NCI-H2081 (cell line): ENCODE data around the gene NKX1-2.
A peak's percentile ranks its signal among the peaks of the same experiment; 100 is the strongest.

Experiments
- DNase-seq, 2 experiments: peaks; one replicate each; lab custom pipeline; 2025; lab: John Stamatoyannopoulos, UW

The NKX1-2 gene

DNA sequence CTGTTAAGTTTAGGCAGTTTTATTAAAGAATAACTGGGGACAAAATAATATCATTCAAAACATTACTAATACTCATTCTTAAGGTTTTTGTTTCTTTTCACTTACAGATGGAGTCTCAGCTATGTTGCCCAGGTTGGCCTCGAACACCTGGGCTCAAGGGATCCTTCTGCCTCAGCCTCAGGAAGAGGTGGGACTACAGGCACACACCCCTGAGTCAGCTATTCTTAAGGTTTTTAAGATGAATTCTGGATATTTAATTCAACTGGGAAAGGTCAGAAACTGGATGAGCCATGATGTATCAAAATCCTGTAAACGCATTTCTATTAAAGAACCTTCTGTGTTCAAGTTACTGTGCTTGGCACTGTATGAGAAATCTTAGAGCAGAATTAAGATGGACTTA, 34.6 kb downstream of the NKX1-2 start:
- DNase-seq = no peak

DNA sequence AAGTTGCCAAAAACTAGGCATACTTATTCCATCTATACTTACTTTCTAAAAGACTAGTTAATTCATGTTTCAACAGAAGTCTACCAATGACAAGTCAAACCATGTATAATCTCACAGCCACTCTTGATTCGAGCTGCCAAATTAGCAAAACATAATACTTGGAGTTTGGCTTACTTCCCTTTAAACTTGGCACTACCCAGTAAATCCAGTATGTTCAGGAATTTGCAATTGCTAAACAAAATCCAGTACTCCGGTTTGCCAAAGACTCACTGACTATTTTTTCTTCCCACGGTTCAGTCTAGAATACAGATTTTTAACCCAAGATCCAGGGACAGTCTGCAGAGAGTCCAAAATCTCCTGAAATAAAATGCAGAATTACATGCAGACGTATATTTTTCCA, 35.8 kb downstream of the NKX1-2 start:
- DNase-seq = no peak

DNA sequence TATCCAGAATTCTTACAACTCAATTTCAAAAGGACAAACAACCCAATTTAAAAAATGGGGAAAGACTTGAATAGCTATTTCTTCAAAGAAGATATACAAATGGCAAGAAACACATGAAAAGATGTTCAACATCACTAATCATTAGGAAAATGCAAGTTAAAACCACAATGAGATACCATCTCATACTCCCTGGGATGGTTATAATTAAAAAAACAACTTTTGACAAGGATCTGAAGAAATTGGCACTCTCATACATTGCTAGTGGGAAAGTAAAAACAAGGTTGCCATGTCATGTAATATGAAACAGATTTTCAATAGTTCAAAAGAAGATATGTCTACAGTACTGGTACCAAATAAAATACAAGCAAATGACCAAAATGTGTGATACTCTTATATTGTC, 40.1 kb downstream of the NKX1-2 start:
- no peak for DNase-seq

DNA sequence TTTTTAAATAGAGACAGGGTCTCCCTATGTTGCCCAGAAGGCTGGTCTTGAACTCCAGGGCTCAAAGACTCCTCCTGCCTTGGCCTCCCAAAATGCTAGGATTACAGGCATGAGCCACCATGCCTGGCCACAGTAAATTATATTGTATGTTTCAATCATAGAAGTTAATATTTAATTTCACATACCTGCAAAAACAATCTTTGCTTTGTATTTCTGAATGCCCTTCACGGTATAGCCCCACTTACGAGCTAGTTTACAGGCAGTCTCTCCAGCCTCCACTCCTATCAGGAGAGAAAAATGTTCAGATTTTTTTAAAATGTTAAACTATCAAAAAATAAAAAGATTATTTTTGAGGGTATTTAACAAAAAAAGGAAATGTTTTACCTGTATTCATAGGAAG, 41.5 kb downstream of the NKX1-2 start:
- DNase-seq = no peak

DNA sequence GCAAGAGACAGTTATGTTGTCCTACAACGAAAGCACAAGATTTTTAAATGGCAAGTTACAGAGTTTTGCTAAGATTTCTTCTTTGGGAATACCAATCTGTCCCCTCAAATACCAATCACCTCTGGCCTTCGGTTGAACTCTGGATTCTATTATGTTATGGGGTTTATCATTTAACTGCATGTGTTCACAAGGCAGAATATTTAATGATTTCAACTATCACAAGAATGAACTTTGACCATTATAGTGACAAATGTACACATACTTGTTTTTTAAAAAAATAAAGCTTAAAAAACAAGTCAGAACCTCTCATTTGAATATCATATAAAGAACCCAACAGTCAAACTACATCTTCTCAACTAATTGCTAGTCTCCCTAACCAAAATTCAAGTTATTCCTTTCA, 42.4 kb downstream of the NKX1-2 start:
- no peak for DNase-seq

DNA sequence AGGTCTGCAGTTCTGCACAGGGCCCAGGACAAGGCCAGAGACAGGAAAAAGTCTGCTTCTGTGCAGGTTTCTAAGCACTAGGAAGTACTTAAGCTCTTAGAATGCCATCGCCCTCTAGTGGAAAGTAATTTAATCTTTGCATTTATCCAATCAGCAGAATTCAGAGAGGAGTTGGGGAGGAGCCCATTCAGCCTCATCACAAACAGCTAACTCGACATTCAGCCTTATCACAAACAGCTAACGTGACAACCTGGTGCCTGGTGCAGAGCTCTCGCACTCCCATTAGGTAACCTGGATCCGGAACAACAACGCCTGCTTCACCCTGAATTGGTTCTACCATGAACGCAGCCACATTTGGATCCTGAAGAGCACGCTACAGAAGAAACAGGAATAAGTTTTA, 46.3 kb downstream of the NKX1-2 start:
- peak; percentile 68 to 73 for DNase-seq

DNA sequence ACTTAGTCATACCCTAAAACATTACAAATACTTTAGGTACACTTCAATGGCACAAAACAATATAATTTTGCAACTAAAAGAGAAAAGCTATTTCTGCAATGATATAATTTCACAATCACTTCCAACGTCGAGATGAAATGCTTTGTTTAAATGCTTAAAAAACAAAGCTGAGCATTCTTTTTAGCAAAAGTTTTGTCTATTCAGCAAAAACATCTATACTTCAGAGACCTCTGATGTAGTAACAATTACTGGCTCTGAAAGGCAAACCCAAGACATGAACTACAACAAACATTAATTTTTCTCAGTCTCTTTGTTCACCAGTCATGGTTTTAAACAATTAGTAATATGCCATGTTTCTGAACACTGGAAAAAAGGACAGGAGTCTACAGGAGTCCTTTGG, 47.6 kb downstream of the NKX1-2 start:
- no peak for DNase-seq

DNA sequence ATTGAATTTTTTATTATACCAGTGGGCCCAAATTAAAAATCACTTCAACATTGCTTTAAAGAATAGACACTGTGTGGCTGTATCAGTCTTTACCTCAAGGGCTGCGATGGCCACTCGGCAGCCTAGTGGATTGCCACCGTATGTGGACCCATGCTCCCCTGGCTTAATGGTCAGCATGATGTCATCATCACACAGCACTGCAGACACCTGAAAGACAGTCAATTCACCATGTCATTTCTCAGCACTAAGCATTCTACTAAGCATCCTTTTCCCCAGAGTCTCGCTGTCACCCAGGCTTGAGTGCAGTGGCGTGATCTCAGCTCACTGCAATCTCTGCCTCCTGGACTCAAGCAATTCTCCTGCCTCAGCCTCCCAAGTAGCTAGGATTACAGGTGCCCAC, 48.2 kb downstream of the NKX1-2 start:
- no peak for DNase-seq
